MCF 10A (cell line): Measurements from ENCODE around the gene C2CD3. TPM values are rescaled to one million over a fixed set of nuclear protein-coding genes. Genes with fewer than 3 reads are reported as not detected.

Experiments used
- BruUV-seq: library from RNA; stranded (reverse); fragments of 400-500 nt; replicated peaks from 2 replicates; lab custom pipeline; 2021; lab: Mats Ljungman, UMichigan
- CTCF ChIA-PET: fragments of 300-600 bp; sonication (Branson Sonifier 250); formaldehyde crosslinking; extraction: SDS; loops from one replicate; lab custom pipeline; 2021; ENCODE audit warnings: antibody characterized with exemption, inconsistent platforms; lab: Yijun Ruan, JAX
- POLR2A ChIA-PET: fragments of 300-600, 350-650 bp; sonication (Branson Sonifier 250); formaldehyde crosslinking; extraction: SDS; loops from one replicate; lab custom pipeline; 2020; ENCODE audit warnings: antibody characterized with exemption, inconsistent platforms; lab: Yijun Ruan, JAX
- DNase-seq: peaks from one replicate; pipeline ENCODE4 v3.0.0-alpha.2; 2018; ENCODE audit not compliant: unreplicated experiment
- H3K27ac Mint-ChIP-seq: one replicate; pipeline ENCODE4 v1.8.0; 2022; ENCODE audit warnings: mild to moderate bottlenecking, low read depth, mixed read lengths; ENCODE audit not compliant: unreplicated experiment
- H3K27me3 Mint-ChIP-seq: one replicate; pipeline ENCODE4 v1.8.0; 2022; ENCODE audit warnings: mixed read lengths; ENCODE audit not compliant: insufficient read depth, unreplicated experiment
- H3K36me3 Mint-ChIP-seq: one replicate; pipeline ENCODE4 v1.8.0; 2022; ENCODE audit warnings: mild to moderate bottlenecking, moderate library complexity, mixed read lengths; ENCODE audit not compliant: insufficient read depth, unreplicated experiment
- H3K4me1 Mint-ChIP-seq: one replicate; pipeline ENCODE4 v1.8.0; 2022; ENCODE audit warnings: mixed read lengths; ENCODE audit not compliant: insufficient read depth, unreplicated experiment
- H3K4me3 Mint-ChIP-seq: one replicate; pipeline ENCODE4 v1.8.0; 2022; ENCODE audit warnings: mild to moderate bottlenecking, moderate library complexity, mixed read lengths; ENCODE audit not compliant: unreplicated experiment
- H3K9me3 Mint-ChIP-seq: one replicate; pipeline ENCODE4 v1.8.0; 2022; ENCODE audit warnings: mixed read lengths; ENCODE audit not compliant: unreplicated experiment
- intact Hi-C: fragments of 100-400 bp; cut with micrococcal nuclease; formaldehyde crosslinking; loops from 2 replicates; pipeline ENCODE4 v1.14.1; 2022
- total RNA-seq: library from RNA; stranded (reverse); gene quantifications from 2 replicates; pipeline ENCODE4 v1.2.3, GENCODE V29; 2022
- TF ChIP-seq, protein P1 (sequence below): fragments of 200-600 bp; IDR thresholded peaks from one replicate; pipeline ENCODE4 v1.8.0; 2022; ENCODE audit warnings: antibody characterized with exemption, mild to moderate bottlenecking; ENCODE audit not compliant: unreplicated experiment

The C2CD3 gene
- total RNA-seq, 1 experiment from 2014 or later = 18.7 TPM

DNA sequence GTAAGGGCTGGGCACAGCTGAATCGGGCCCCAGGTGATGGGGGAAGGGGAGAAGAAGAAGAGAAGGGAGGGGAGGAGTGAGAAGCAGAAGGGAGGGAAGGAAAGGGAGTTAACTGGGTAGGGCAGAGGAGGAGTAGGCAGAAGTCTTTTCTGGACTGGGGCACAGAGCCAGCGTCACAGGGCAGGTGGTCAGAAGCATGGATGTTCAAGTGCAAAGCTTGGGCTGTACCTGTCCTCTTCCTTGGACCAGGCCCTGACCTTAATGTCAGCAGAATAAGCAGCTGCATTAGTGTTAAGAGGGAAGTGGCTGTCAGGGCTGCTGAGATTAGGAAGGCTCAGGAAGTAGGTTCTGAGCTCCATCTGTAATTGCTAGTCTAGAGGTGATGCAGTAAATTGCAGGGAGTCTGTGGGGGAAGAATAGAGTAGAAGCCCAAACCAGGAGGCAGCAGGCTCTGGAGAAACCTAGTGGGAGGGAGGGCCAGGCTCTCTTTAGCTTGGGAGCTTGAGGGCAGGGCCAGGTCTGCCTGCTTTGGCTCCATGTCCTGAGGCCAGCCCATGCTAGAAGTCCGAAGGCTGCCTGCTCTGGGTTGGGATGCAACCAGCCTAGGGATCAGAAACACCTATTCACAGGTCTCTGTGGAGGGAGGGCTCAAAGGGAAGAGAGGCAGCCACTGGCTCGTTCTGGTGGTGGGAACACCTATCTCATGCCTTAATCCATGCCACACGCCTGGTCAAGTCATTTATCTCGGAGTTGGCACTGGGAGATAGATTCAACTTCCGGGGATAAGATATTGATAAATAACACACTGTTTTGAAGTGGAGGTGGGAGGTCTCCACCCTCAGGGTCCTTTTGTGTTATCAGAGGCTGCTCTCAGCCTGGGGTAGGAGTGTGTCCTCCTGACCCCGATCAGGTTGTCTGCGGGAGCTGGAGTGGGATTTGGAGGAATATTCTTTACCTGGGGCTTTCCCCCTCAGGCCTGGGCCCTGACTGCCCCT is 160.2 kb downstream of the C2CD3 start:
- Mint-ChIP-seq H3K9me3 (no peaks in the 10 kb centered on the region), H3K4me3 (no peak overlapping the region), H3K27me3 (no peaks in the 10 kb centered on the region), H3K36me3 (peaks cover 6% of the 10 kb centered on the region), H3K27ac (no peak overlapping the region), H3K4me1 (no peaks in the 10 kb centered on the region)
- intact Hi-C loops = no loop called here
- CTCF ChIA-PET = interaction anchor here (0.6 kb wide), 2 partner anchors 14 to 27 kb away, joined by 3 to 4 read pairs; no protein-coding TSS in a partner anchor
- TF ChIP-seq, protein P1, sequence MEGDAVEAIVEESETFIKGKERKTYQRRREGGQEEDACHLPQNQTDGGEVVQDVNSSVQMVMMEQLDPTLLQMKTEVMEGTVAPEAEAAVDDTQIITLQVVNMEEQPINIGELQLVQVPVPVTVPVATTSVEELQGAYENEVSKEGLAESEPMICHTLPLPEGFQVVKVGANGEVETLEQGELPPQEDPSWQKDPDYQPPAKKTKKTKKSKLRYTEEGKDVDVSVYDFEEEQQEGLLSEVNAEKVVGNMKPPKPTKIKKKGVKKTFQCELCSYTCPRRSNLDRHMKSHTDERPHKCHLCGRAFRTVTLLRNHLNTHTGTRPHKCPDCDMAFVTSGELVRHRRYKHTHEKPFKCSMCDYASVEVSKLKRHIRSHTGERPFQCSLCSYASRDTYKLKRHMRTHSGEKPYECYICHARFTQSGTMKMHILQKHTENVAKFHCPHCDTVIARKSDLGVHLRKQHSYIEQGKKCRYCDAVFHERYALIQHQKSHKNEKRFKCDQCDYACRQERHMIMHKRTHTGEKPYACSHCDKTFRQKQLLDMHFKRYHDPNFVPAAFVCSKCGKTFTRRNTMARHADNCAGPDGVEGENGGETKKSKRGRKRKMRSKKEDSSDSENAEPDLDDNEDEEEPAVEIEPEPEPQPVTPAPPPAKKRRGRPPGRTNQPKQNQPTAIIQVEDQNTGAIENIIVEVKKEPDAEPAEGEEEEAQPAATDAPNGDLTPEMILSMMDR = no peak
- BruUV-seq = no TSS peak
- POLR2A ChIA-PET = interaction anchor here (0.6 kb wide), 1 partner anchor 1016 kb away, joined by 3 read pairs; no protein-coding TSS in a partner anchor
- DNase-seq = no peak

DNA sequence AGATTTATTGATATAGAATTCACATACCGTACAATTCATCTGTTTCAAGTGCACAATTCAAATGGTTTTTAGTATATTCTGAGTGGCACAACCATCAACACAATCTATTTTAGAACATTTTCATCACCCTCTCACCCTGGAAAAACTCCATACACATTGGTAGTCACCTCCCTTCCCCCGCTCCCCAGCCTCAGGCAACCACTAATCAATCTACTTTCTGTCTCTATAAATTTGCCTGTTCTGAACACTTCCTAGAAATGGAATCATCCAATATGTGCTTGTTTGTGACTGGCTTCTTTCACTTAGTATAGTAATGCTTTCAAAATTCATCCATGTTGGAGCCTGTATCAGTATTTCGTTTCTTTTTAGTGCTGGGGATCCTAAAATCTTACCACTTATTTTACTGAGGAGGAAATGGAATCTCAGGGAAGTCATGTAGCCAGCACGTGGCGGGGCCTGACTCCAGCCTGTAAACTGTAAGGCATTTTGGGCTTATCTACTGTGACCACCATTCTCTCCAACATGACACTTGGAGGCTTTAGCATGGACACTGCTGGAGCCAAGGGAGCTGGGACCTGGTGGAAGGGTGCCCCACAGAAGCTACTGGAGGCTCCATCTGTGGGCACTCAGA is 161.0 kb downstream of the C2CD3 start:
- peaks cover 6% of the 10 kb centered on the region for H3K36me3 Mint-ChIP-seq
- no peak for DNase-seq
- no peaks in the 10 kb centered on the region for H3K4me1 Mint-ChIP-seq
- intact Hi-C loops = no loop called here
- no peaks in the 10 kb centered on the region for H3K9me3 Mint-ChIP-seq
- POLR2A ChIA-PET = no interaction called here
- CTCF ChIA-PET = interaction anchor here (0.6 kb wide), 2 partner anchors 13 to 28 kb away, joined by 3 to 4 read pairs; no protein-coding TSS in a partner anchor
- BruUV-seq = no TSS peak
- H3K27me3 Mint-ChIP-seq = no peaks in the 10 kb centered on the region
- no peak overlapping the region for H3K4me3 Mint-ChIP-seq
- H3K27ac Mint-ChIP-seq = no peak overlapping the region
- TF ChIP-seq, protein P1 = no peak

DNA sequence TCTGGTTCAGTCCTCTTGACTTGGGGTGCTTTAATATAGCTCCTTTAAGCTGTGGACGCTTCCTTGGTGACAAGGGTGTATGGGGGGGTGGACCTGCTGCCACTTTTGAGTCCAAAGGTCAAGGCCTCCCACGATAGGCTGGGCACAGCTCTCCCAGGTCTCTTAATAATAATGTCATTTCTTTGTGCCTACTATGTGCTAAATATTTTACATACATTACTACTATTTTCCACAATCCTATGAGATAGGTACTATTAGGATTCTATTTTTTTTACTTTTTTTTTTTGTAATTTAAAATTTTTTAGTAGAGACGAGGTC is 161.6 kb downstream of the C2CD3 start:
- CTCF ChIA-PET = no interaction called here
- no peaks in the 10 kb centered on the region for H3K9me3 Mint-ChIP-seq
- intact Hi-C loops = no loop called here
- no peak overlapping the region for H3K27ac Mint-ChIP-seq
- no peaks in the 10 kb centered on the region for H3K27me3 Mint-ChIP-seq
- H3K4me1 Mint-ChIP-seq = no peaks in the 10 kb centered on the region
- POLR2A ChIA-PET = no interaction called here
- no peak for DNase-seq
- H3K36me3 Mint-ChIP-seq = peaks cover 6% of the 10 kb centered on the region
- BruUV-seq = no TSS peak
- no peak overlapping the region for H3K4me3 Mint-ChIP-seq
- TF ChIP-seq, protein P1 = no peak
